Head of caudate nucleus (tissue), 42 donors: ENCODE data around the gene CCT7.

Source experiments
- DNase-seq, 42 donors: peaks; one replicate each; pipeline versions ENCODE4 v3.0.0 to v3.0.0-alpha.2; 2020 to 2021; ENCODE audit warnings: mixed read lengths in 7 of 42
- intact Hi-C: fragments of 100-400 bp; cut with DNase I; formaldehyde crosslinking; loops from one replicate; pipeline ENCODE4 v1.15.0; 2022

CCT7 gene

DNA sequence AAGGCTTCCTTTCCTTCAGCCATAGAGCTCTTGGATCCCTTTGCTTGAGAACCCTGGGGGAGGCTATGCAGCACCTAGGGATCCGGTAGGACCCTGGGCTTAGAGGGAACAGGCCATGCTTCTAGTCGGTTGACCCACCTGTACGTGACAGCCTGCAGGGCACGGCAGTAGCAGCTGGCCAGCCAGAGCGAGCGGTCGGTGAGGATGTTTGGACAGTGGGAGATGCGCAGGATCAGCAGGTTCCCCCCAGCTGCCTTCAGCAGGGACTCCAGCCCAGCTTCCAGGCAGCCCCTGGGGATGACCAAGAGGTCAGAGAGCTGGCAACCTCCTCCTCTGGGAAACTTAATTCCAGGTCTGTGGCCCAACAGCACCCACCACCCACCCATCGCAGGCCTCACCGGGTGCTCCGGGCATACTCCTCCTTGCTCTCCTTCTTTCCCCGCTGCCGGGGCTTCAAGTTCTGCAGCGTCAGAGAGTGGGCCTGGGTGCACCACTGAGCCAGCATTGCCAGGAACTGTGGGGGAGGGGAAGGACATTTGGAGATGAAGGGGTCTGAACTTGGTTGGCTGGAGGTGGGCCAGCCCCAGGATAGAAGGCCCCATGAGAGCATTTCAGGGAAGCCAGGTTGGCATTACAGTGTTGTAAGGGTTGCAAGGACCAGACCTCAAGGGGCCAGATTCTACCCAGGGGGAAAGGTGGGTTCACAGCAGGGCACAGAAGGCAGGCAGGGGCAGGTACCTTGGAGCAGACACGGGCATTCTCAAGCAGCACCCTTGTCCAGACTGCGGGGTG lies 29.6 kb downstream of the CCT7 start:
- intact Hi-C loops = no loop called here
- DNase-seq = no peak

DNA sequence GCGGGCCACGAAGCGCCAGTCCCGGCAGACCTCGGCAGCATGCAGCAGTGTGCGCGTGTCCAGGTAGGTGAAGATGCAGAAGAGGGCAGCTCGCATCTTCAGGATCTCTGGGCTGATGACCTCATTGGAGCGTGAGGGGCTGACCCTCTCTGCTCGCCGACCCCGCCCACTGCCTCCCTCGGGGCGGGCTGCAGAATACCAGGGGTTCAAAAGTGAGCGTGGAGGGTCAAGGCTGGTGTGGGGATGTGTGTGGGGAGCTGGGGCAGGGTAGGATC lies 30.2 kb downstream of the CCT7 start:
- no peak for DNase-seq
- intact Hi-C loops = no loop called here

DNA sequence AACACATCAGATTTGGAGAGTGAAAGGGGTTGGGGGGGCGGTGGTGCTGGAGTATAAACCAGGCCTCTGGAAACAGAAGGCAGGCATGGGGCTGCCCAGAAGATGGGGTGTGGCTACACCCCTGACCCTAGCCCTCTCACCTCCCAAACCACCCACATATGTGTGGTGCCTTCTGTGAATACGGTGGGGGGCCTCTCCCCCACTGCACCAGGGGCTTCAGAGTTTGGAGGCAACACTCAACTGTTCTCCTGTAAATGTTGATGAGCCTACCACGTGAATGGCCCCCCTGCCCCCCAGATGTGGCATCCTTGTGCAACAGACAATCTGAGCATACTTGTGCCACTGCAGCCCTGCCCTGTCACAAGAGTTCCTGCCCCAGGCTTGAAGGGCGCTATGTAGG lies 30.7 kb downstream of the CCT7 start:
- DNase-seq = no peak
- intact Hi-C loops = no loop called here

DNA sequence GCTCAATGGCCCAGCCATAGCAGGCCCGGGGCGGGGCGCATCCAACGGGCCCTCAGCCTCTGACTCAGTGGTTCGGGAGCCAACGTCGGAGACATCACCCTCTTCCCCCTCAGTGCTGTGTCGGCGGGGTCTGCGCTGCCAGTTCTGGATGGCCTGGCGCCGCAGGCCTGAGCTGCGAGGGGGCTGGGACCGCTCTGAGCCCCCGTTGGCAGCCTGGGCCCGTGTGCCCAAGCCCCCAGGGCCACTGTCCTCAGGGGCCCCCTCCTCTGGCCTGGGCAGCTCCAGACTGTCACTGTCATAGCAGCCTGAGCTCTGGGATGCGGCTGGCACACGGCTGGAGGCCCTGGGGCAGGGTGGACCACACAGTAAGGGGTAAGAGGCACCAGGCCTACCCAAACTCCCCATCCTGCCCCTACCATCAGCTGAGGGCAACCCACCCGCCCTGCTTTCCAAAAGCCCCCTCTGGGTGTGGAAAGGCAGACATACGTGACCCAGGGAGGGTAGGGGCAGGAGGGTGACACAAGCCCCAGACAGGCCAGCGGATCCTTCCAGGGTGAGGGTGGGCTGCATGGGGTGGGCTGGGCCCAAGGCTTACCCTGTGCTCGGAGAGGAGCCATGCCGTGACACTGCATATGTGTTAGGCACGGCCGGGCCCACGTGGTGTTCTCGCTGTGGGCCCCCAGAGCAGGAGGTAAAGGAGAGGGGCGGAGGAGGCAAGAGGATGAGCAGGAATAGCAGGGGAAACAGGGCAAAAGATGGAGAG lies 31.4 kb downstream of the CCT7 start:
- peak in 5 of 42 donors; percentile 30 to 50 (median 39) for DNase-seq
- intact Hi-C loops = no loop called here

DNA sequence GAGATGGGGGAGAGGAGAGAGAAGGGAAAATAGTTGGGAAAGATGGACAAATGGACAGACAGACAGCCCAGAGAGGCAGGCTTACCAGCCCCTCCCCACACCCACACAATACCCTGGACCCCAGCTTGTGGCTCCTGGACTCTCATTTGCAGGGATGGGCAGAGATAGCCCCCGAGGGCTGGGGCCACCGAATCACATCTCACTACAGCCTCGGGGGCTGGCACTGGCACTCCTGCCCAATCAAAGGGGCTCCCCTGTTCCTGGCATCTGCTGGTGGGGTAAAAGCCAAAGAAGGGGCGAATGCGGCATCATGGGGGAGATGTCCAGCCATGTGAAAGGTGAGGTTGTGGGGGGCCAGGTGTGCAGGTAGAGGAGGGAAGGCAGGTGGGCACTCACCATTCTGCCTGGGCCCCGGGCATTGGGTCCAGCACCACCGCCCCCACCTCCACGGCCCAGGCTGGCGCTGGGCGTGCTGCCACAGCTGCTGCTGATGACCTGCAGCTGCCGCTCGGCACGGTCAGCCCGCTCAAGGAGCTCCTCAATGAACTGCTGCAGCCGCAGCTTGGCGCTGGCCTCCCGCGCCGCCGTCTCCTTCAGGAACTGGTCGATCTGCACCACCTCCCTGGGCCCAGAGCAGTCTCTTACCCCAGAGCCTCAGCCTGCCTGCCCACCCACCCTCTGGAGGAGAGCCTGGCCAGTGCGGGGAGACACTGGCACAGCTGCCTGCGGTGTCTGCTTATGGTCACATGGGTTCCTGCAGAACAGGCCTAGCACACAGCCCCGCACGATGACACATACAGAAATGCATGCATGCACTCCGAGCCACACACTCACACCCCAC lies 32.2 kb downstream of the CCT7 start:
- DNase-seq = peak in 2 of 42 donors; percentile 28 to 55
- intact Hi-C loops = no loop called here

DNA sequence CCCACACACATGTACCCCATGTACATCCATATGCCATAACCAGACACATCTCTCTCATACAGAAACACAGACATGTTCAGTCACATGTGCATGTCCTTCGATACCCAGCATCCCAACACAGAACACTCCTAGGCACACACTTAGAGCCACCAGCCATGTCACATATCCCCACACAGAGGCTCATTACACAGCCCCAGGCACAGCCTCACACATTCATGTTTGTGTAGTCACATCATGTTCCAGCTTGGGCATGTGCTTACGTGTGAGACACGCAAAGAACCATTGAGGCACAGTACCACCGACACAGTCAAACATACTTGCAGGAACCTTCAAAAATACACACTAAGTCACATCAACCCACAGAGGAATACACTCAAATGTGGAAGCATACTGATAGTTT lies 32.9 kb downstream of the CCT7 start:
- DNase-seq = no peak
- intact Hi-C loops = no loop called here

DNA sequence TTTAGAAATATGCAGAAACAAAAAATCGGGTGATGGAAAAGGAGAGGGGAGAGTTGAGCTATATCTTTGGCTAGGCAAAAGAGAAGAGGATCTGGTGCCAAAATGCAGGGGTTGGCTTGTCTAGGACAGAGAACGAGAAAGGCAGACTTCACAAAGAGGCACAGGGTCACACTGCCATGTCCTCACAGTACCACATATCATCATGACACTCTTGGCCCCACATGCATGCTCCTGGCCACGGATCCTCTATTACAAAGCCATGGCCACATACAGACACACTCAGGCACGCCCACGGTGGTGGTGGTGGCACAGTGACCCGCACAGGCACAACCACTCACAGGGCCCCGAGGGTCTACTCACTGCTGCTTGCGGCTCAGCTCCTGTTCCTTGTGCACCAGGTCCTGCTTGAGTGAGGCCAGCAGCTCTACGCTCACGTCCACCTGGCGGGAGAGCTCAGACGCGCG lies 34.3 kb downstream of the CCT7 start:
- no peak for DNase-seq
- intact Hi-C loops = no loop called here

DNA sequence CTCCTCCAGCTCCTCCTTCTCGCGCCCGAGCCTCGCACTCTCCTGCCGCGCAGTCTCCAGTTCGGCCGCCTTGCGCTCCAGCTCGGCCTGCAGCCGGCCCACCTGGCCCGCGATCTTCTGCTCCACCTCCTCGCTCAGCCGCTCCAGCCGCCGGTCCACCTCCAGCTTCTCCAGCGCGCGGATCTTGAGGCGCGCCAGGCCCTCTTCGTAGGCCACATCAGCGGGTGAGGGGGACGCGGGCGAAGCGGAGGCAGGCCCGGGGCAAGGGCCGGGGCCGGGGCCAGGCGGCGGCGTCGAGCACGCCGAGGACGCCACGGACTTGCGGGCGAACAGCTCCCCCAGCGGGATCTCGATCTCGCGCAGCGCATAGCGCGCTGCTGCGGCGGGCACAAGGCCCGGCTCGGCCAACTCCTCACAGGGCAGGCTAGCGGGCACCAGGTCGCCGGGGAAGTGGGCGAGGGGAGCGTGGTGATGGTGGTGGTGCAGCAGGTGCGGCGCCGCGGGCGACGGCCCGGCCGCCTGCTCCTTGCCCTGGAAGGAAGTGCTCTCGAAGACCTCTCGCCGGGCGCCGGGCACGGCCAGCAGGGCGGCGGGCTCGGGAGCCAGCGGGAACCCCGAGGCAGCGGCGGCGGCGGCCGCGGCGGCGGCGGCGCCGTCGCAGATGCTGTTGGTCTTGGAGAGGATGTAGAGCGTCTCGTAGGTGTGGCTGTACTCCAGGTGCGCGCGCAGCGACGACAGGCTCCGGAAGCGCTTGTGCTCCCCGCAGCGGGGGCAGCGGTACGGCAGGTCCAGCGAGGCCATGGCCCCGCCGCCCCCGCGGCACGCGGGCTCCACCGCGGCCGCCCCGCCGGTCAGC lies 35.0 kb downstream of the CCT7 start:
- intact Hi-C loops = no loop called here
- peak in 31 of 42 donors; percentile 37 to 81 (median 63) for DNase-seq

DNA sequence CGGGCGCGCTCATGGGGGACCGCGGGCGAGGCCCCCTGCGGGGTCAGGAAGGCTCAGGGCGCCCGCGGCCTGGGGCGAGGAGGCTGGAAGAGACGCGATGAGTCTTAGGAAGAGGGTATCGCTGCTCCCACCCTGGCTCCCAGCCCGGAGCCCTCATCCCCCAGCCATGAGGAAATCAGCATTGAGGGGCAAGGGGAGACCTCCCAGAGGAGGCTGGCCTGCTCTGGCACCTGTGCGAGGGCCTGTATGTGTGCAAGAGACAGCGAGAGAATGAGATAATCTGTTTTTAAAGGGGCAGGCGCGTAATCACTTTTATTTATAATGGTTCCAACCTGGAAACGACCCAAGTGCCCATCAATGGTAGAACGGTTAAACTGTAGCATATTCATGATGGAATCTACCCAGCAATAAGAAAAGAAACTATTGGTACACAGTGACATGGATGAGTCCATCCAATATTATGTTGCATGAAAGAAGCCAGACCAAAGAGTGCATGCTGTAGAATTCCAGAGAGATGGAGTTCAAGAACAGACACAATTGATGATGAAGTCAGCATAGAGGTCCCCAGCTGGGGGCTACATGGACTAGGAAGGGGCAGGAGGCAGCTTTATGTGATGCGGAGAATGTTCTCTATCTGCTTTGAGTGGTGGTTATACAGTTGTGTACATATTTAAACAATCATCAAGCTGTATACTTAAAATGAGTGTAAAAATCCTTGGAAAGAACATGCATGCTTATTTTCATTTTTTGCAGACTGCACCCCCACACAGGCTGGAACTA lies 35.8 kb downstream of the CCT7 start:
- DNase-seq = no peak
- intact Hi-C loops = no loop called here

DNA sequence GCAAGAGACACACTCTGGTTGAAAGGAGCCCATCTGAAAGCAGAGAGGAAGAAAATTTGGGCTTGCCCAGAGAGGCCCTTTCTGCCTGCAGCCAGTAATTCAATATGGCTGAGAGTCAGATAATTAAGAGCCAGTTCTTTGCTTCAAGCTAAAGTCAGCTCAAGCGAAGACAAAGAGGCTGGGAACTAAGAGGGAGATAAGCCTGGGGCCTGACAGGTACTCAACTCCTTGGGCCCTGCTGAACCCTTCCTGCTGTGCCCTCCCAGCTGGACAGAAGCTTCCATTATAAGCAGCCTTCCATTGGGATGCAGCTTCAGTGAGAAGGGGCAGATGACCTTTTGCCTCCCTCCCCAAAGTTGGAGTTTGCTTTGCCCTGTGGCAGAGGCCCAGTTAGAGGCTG lies 38.2 kb downstream of the CCT7 start:
- intact Hi-C loops = no loop called here
- DNase-seq = no peak

DNA sequence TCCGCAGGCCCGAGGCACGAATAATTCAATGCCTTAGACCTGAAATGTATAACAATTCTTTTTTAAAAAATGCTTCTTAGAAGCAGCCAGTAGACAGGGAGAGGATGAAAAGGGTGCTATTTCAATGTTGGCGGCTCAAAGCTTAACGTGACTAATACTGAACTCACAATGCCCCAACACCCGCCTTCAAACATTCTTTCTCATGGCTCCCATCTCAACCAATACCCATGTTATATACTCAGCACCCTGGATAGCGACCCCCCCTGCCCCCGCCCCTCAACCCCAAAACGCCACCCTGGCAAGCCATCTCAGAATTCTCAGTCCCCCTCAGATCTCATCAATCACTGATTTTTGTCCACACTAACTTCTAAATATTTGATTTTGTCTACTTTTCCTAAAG lies 45.7 kb downstream of the CCT7 start:
- no peak for DNase-seq
- intact Hi-C loops = no loop called here

DNA sequence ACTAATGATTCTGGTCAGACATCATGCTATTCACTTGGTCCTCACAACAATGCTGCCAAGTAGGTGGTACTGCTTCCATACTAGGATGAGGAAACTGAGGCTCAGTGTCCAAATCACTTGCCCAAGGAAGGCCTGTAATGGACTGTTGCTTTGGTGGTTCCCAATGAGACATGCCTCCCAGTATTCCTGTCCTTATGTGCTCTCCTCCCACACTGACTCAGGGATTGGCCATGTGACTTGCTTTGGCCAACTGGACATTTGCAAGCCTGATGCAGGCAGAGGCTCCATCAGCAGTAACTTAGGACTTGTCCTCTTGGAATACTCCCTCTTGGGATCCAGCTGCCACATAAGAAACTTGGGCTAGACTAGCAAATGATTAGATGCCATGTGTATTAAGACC lies 47.1 kb downstream of the CCT7 start:
- no peak for DNase-seq
- intact Hi-C loops = no loop called here

DNA sequence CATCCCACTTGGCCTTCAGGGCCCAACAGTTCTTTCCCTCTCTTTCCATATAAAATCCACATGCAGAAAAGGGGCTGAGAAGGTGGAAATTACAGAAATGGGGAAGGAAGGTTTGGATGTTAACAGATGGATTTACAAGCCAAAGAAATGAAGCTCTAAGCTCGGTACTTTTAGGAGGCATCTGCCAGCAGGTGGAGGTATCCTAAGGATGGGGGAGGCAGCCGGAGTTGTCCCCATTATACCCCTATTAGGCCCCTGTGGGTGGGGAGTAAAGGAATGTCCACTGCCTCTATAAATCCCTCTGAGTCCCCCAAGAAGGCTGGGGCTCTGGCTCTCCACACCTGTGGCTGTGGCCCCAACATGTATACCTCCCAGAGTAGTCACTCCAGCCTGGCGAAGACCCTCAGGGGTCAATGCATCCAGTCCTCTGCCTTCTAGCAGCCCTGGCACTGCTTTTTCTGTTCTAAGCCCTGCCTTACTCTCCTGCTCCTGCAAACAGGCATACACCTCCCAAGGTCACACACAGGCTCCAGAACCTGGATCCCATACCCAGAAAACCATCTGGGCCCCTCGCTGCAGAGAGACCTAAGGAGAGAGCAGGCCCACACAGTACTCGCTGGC lies 48.9 kb downstream of the CCT7 start:
- DNase-seq = no peak
- intact Hi-C loops = no loop called here

DNA sequence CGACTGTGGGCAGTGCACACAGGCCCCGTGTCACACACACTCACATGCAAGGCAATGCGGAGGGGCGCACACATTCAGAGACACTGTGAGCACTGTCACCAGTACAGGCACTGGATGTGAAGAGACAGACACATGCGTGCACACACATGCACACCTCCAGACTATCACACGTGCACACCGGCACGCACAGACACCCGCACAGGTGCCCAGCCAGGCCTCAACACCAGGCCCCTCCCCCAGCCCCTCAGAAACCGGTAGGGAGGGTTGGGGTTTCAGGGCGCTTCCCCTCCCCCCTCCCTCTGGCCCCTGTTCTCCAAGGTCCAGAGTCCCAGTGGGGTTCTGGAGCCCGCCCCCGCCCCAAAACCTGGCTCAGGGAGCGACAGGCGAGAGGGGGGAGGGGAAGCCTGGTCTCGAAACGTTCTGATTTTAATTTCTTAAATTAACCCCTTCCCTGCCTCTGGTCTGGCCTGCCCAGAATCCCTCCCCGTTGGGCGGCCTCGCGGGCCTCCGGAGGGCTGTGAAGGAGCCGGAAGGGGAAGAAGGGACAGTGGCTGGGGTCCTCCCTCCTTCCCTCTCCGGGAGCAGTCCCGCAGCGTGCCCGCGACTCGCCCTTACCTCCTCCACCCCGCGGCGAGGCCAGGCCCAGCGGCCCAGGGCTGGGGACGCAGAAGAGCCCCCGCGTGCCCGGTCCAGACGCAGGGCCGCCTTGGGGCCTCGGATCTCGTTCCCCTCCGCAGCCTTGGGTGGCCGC lies 49.6 kb downstream of the CCT7 start:
- DNase-seq = peak in 25 of 42 donors; percentile 15 to 62 (median 45)
- intact Hi-C loops = no loop called here

DNA sequence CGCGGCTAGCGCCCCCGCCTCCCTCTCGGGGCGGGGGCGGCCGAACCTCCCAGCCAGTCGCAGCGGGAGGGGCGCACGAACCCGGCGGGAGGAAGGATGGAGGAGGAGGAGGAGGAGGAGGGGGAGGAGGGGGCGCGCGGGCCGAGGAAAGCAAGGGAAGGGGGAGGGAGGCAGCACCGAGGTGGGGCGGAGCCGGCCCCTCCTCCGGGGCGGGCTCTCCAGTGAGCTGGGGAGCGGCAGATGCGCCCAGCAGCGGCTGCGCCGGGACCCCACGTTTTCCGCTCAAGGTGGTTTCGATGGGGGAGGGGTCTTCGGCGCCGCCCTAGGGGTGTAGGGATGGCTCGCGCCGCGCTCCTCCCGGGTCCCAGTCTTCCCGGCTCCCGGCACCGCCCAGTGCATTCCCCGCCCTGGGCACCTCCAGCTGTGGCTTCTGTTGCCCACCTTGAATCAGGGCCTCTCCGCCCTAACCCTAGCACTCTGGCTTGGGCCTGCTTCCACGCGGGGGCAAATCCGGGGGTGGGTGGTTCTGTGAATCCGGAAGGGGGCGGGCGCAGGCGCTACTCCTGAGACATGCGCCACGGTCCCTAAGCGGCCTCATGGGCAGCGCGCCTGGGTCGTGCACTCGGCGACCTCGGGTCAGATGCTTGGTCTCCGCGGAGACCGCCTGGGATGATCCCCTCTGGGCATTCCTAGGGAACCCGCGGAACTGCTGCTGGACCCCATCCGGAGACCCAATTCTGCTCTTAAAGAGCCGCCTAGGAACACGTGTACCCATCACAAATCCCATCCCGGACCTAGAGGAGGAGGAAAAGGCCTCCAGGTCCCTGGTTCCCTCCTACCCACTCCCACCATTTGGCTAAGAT lies 50.4 kb downstream of the CCT7 start, which contains the start of gene FBXO41:
Gene FBXO41 (minus strand): TSS at position 183 of the 863 bp plus-strand sequence. CDS start 14,848 bp downstream, outside the sequence.
- DNase-seq = peak in 39 of 42 donors; percentile 49 to 87 (median 73)
- intact Hi-C loops = no loop called here

DNA sequence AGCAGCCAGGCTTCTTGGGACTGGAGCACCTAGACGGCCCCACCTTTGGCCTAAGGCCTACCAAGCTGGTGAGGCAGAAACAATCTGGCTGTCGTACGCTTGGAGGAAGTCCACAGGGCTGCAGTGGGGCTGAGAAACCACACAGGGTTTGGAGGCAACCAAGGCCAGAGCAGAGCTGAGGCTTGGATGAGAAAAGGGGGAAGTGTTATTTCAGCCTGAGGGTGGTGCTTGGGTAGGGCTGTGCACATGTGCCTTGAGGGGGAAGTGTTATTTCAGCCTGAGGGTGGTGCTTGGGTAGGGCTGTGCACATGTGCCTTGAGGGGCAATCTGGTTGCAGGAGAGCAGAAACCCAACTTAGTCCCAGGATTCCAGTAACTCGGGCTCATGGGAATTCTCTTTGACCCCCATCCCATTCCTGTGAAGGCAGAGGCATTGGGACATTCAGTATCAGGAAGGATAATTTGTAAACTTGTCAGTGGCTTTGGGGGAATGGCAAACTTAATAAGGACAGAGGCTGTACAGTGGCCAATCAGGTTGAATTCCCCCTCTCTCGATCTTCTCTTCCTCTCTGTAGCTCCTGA lies 51.1 kb downstream of the CCT7 start:
- intact Hi-C loops = no loop called here

More for the DNA sequence above, 51.1 kb downstream of the CCT7 start:
- peak in 35 of 42 donors; percentile 24 to 77 (median 54) for DNase-seq
